H1 (cell line): Measurements from ENCODE around the gene TUBA3C. TPM values are rescaled to one million over a fixed set of nuclear protein-coding genes. Genes with fewer than 3 reads are reported as not detected.

Source experiments
- CTCF ChIA-PET: fragments of 300-600 bp; sonication (Branson Sonifier 250); formaldehyde crosslinking; loops from one replicate; lab custom pipeline; 2021; ENCODE audit not compliant: partially characterized antibody; lab: Charles Lee
- POLR2A ChIA-PET: fragments of 300-600 bp; sonication (Branson Sonifier 250); formaldehyde crosslinking; loops from one replicate; lab custom pipeline; 2021; ENCODE audit warnings: inconsistent platforms; ENCODE audit not compliant: partially characterized antibody; lab: Charles Lee
- DNase-seq, 2 experiments: peaks; one replicate each; pipeline versions ENCODE4 v3.0.0 to v3.0.0-alpha.2; 2010 to 2022; ENCODE audit warnings: low spot score in 2 of 2, low read depth in 1 of 2, mixed read lengths in 1 of 2
- FAIRE-seq: peaks from 2 replicates; lab custom pipeline; 2011; peaks lifted over from hg19 to GRCh38; lab: Jason Lieb, UNC
- H2AFZ ChIP-seq: 2 replicates; pipeline ENCODE4 v1.8.1; 2012; ENCODE audit warnings: low read length, inconsistent platforms
- H2AK5ac ChIP-seq: 2 replicates; pipeline ENCODE4 v1.6.1; 2013; ENCODE audit warnings: low read depth, low read length
- H2BK120ac ChIP-seq: replicated peaks from 2 replicates; pipeline ENCODE3; 2013; ENCODE audit warnings: low read depth, low read length, inconsistent platforms
- H2BK12ac ChIP-seq: 2 replicates; pipeline ENCODE4 v1.6.1; 2013; ENCODE audit warnings: low read depth, low read length
- H2BK15ac ChIP-seq: 2 replicates; pipeline ENCODE4 v1.6.1; 2013; ENCODE audit warnings: low read length
- H2BK20ac ChIP-seq: 2 replicates; pipeline ENCODE4 v1.6.1; 2013; ENCODE audit warnings: low read length
- H2BK5ac ChIP-seq: 2 replicates; pipeline ENCODE4 v1.6.1; 2013; ENCODE audit warnings: low read depth, low read length
- H3K14ac ChIP-seq: 2 replicates; pipeline ENCODE4 v1.6.1; 2013; ENCODE audit warnings: inconsistent platforms; ENCODE audit not compliant: insufficient read length
- H3K18ac ChIP-seq: 2 replicates; pipeline ENCODE4 v1.6.1; 2013; ENCODE audit warnings: low read length; ENCODE audit errors: extremely low read depth
- H3K23ac ChIP-seq: 2 replicates; pipeline ENCODE4 v1.6.1; 2013; ENCODE audit warnings: inconsistent platforms; ENCODE audit not compliant: insufficient read length
- H3K23me2 ChIP-seq: 2 replicates; pipeline ENCODE4 v1.6.1; 2013; ENCODE audit warnings: low read depth, low read length
- H3K27ac ChIP-seq: 2 replicates; pipeline ENCODE4 v1.6.1; 2011; ENCODE audit warnings: low read depth, low read length, inconsistent platforms
- H3K27me3 ChIP-seq, 4 experiments: replicated peaks in 1 of 4; 1 replicate in 1 of 4; 2 replicates in 3 of 4; pipeline versions ENCODE4 v1.6.1 to v1.8.1; 2011 to 2013; ENCODE audit warnings: low read length in 3 of 4, mild to moderate bottlenecking in 3 of 4, inconsistent platforms in 2 of 4, mixed read lengths in 2 of 4, moderate library complexity in 1 of 4; ENCODE audit not compliant: control insufficient read depth in 3 of 4, insufficient read depth in 3 of 4; ENCODE audit errors: extremely low read depth in 1 of 4
- H3K36me3 ChIP-seq, 4 experiments: 2 replicates each; pipeline versions ENCODE4 v1.6.1 to v1.8.1; 2011 to 2013; ENCODE audit warnings: mild to moderate bottlenecking in 4 of 4, low read length in 3 of 4, moderate library complexity in 2 of 4, control low read depth in 1 of 4, inconsistent platforms in 1 of 4; ENCODE audit not compliant: insufficient read depth in 4 of 4, control insufficient read depth in 2 of 4
- H3K4ac ChIP-seq: replicated peaks from 2 replicates; pipeline ENCODE3; 2013; ENCODE audit warnings: low read length, low read depth, mixed read lengths, inconsistent platforms; ENCODE audit not compliant: insufficient read length
- H3K4me1 ChIP-seq, 4 experiments: replicated peaks in 1 of 4; 1 replicate in 1 of 4; 2 replicates in 3 of 4; pipeline versions ENCODE4 v1.6.1 to v1.8.1; 2011 to 2013; ENCODE audit warnings: low read length in 3 of 4, inconsistent platforms in 2 of 4, mixed read lengths in 1 of 4; ENCODE audit not compliant: insufficient read depth in 4 of 4, control insufficient read depth in 3 of 4
- H3K4me2 ChIP-seq, 2 experiments: 2 replicates each; pipeline versions ENCODE4 v1.6.1 to v1.8.1; 2011 to 2013; ENCODE audit warnings: low read depth in 2 of 2, low read length in 2 of 2, control low read depth in 1 of 2, inconsistent platforms in 1 of 2, mild to moderate bottlenecking in 1 of 2; ENCODE audit not compliant: insufficient read depth in 1 of 2
- H3K4me3 ChIP-seq, 4 experiments: fragments of 200-600, 300-600 bp in 1 of 4; sonication (generic), shearing (Covaris generic), sonication (Bioruptor Twin) in 1 of 4; 2 replicates each; pipeline versions ENCODE4 v1.5.1 to v1.8.1; 2011 to 2016; ENCODE audit warnings: low read length in 4 of 4, low read depth in 3 of 4, control low read depth in 2 of 4, inconsistent platforms in 2 of 4, mild to moderate bottlenecking in 2 of 4, mixed read lengths in 1 of 4, moderate library complexity in 1 of 4; ENCODE audit not compliant: insufficient read depth in 2 of 4; ENCODE audit errors: extremely low read depth in 1 of 4
- H3K56ac ChIP-seq: replicated peaks from 2 replicates; pipeline ENCODE3; 2013; ENCODE audit warnings: low read depth, mild to moderate bottlenecking, mixed read lengths, low read length, inconsistent platforms; ENCODE audit not compliant: insufficient read length
- H3K79me1 ChIP-seq: 2 replicates; pipeline ENCODE4 v1.6.1; 2013; ENCODE audit warnings: low read depth, low read length, control low read depth
- H3K79me2 ChIP-seq, 2 experiments: 2 replicates each; pipeline versions ENCODE4 v1.6.1 to v1.8.1; 2012 to 2013; ENCODE audit warnings: low read length in 2 of 2, mild to moderate bottlenecking in 2 of 2, inconsistent platforms in 1 of 2; ENCODE audit not compliant: insufficient read depth in 2 of 2, control insufficient read depth in 1 of 2
- H3K9ac ChIP-seq, 4 experiments: replicated peaks in 1 of 4; 1 replicate in 1 of 4; 2 replicates in 3 of 4; pipeline versions ENCODE4 v1.6.1 to v1.8.1; 2011 to 2013; ENCODE audit warnings: low read depth in 3 of 4, low read length in 3 of 4, control low read depth in 2 of 4, mild to moderate bottlenecking in 2 of 4, moderate library complexity in 2 of 4, inconsistent platforms in 1 of 4; ENCODE audit errors: extremely low read depth in 1 of 4
- H3K9me3 ChIP-seq, 2 experiments: 2 replicates each; pipeline versions ENCODE4 v1.6.1 to v1.8.1; 2012 to 2013; ENCODE audit warnings: mild to moderate bottlenecking in 2 of 2, moderate library complexity in 2 of 2, control low read depth in 1 of 2, inconsistent platforms in 1 of 2, low read depth in 1 of 2, low read length in 1 of 2, mixed read lengths in 1 of 2; ENCODE audit not compliant: insufficient read depth in 2 of 2
- H4K20me1 ChIP-seq, 2 experiments: replicated peaks in 1 of 2; 2 replicates each; pipeline versions ENCODE3 to v1.8.1; 2011 to 2013; ENCODE audit warnings: inconsistent platforms in 2 of 2, low read length in 2 of 2, mild to moderate bottlenecking in 1 of 2; ENCODE audit not compliant: insufficient read depth in 2 of 2, control insufficient read depth in 1 of 2
- H4K5ac ChIP-seq: 2 replicates; pipeline ENCODE4 v1.6.1; 2013; ENCODE audit warnings: low read length, low read depth, mixed read lengths, inconsistent platforms; ENCODE audit not compliant: insufficient read length
- H4K8ac ChIP-seq: 2 replicates; pipeline ENCODE4 v1.8.0; 2013; ENCODE audit warnings: mild to moderate bottlenecking, moderate library complexity, low read length, inconsistent platforms; ENCODE audit not compliant: insufficient read depth; ENCODE audit errors: extremely low read depth
- H4K91ac ChIP-seq: replicated peaks from 2 replicates; pipeline ENCODE3; 2013; ENCODE audit warnings: low read length, mixed read lengths, inconsistent platforms; ENCODE audit not compliant: insufficient read length
- ATF3 ChIP-seq: IDR thresholded peaks from 2 replicates; pipeline ENCODE4 v1.6.1; 2011; ENCODE audit warnings: low read depth, mild to moderate bottlenecking, low read length; ENCODE audit not compliant: insufficient read depth
- CBX8 ChIP-seq: fragments of 300-800, 300-1000 bp; sonication (generic); IDR thresholded peaks from 2 replicates; pipeline ENCODE4 v1.7.1; 2016; ENCODE audit warnings: low read depth, low read length, borderline replicate concordance
- FOSL1 ChIP-seq: IDR thresholded peaks from 2 replicates; pipeline ENCODE4 v1.6.1; 2011; ENCODE audit warnings: mild to moderate bottlenecking, low read depth, low read length, moderate library complexity; ENCODE audit not compliant: insufficient read depth
- PHF8 ChIP-seq: fragments of 200-600 bp; sonication (generic); conservative IDR thresholded peaks from 2 replicates; pipeline ENCODE4 v1.7.1; 2012; ENCODE audit warnings: low read depth, mild to moderate bottlenecking, inconsistent platforms, low read length, moderate library complexity
- ZNF274 ChIP-seq: IDR thresholded peaks from 2 replicates; pipeline ENCODE4 v1.7.0; 2012; ENCODE audit warnings: low read length, borderline replicate concordance; ENCODE audit errors: extremely low read depth
- WGBS, 2 experiments: shearing (Covaris generic) in 1 of 2; methylation state at CpG; one replicate each; pipeline versions ENCODE4 v1.1.6 to v1.1.7; 2013 to 2015; ENCODE audit warnings: low lambda C conversion rate in 2 of 2, mixed read lengths in 2 of 2, inconsistent platforms in 1 of 2, low coverage in 1 of 2, missing lambda C conversion rate in 1 of 2; ENCODE audit not compliant: insufficient replicate concordance in 2 of 2, insufficient coverage in 1 of 2, insufficient read length in 1 of 2; ENCODE audit errors: extremely low coverage in 1 of 2, missing lambda C conversion rate in 1 of 2; 5-methylcytosine and 5-hydroxymethylcytosine counted together
- polyA plus RNA-seq, 7 experiments: library from polyadenylated mRNA; depleted of rRNA in 3 of 7; stranded (reverse) in 5 of 7; unstranded in 2 of 7; fragments of >200 nt in 5 of 7; fragments of 200-250 nt in 2 of 7; gene quantifications; 1 replicate in 5 of 7; 2 replicates in 1 of 7; 4 replicates in 1 of 7; pipeline versions ENCODE4 v1.2.1 to v1.2.3, GENCODE V29; 2011 to 2013; ENCODE audit warnings: missing spikeins in 2 of 7, mixed read lengths in 2 of 7
- total RNA-seq: library from RNA; stranded (reverse); fragmentation: NEBNext Ultra II Directional; extraction: Animal tissue kit (Norgen Biotek cat#: 25700); gene quantifications from 2 replicates; pipeline ENCODE4 v1.2.1, GENCODE V29; 2021

TUBA3C gene
- total and polyA plus RNA-seq, 2 of the 8 experiments (the other 6 are each of a cell fraction or from before 2014, with no cell fraction given), result not detected

GRCh38 chr13:19171563-19171962 is 10.1 kb downstream of the TUBA3C start:
- Histone ChIP-seq H3K79me2 (no peaks in the 10 kb centered on the region), H4K20me1 (no peaks in the 10 kb centered on the region), H3K4ac (no peak overlapping the region), H3K23ac (no peak overlapping the region), H3K9ac (no peak overlapping the region), H3K56ac (no peak overlapping the region), H3K4me1 (no peaks in the 10 kb centered on the region), H2AFZ (no peak overlapping the region), H2AK5ac (no peak overlapping the region), H2BK12ac (no peak overlapping the region), H2BK15ac (no peak overlapping the region), H3K36me3 (no peaks in the 10 kb centered on the region), H4K8ac (no peak overlapping the region), H3K27me3 (no peaks in the 10 kb centered on the region), H3K27ac (no peak overlapping the region), H3K14ac (no peak overlapping the region), H2BK20ac (no peak overlapping the region), H3K79me1 (no peaks in the 10 kb centered on the region), H4K91ac (no peak overlapping the region), H2BK5ac (no peak overlapping the region), H3K9me3 (peaks cover 68 to 97% of the 10 kb centered on the region in 2 experiments), H3K18ac (no peak overlapping the region), H2BK120ac (no peak overlapping the region), H3K4me2 (no peak overlapping the region), H3K23me2 (no peaks in the 10 kb centered on the region), H4K5ac (no peak overlapping the region), H3K4me3 (no peak overlapping the region)
- CTCF ChIA-PET, result no interaction called here
- 89% methylated on average over 6 of the region's 7 CpGs; no CpG with 5 or more reads in 1 of the 2 experiments for WGBS, 2 experiments
- TF ChIP-seq PHF8, result no peak
- no peak for TF ChIP-seq ZNF274
- no peak for TF ChIP-seq FOSL1
- no peak for TF ChIP-seq ATF3
- TF ChIP-seq CBX8, result no peak
- DNase-seq, result no peak
- FAIRE-seq, result no peak
- POLR2A ChIA-PET, result no interaction called here
